ENCODE data around the gene FKBP4. TPM values are rescaled to one million over a fixed set of nuclear protein-coding genes. Genes with fewer than 3 reads are reported as not detected.
A peak's percentile ranks its signal among the peaks of the same experiment; 100 is the strongest.

FKBP4 gene
- polyA plus RNA-seq, 1 donor (not counting 4 experiments of a cell fraction or from before 2014, with no cell fraction given): 80.8 TPM

DNA sequence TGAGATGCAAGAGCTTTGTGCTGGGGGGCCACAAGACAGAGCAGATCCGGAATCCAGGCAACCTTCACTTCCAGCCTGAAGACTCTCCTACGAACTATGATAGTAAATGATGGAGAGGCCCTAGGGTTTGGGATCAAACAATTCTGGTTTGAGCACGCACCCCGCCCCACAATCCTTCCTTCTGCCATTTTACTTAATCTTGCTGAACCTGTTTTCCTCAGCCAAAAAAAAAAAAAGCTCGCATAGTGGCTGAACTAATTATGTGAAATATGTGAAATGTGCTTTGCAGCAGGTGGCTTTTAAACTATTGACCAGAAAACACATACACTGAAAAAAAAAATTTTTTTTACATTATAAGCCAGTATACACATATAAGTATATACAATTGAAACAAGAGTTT is 17.0 kb downstream of the FKBP4 start:
- Histone ChIP-seq H3K4me1 (ENCODE audit: control insufficient read depth, extremely low read depth, insufficient read depth, low read length) (peaks cover 5% of the 10 kb centered on the region), H3K9ac (ENCODE audit: control insufficient read depth, extremely low read depth, insufficient read depth, low read length) (no peak overlapping the region), H3K27ac (ENCODE audit: control insufficient read depth, insufficient read depth, low read length) (no peak overlapping the region), H3K36me3 (ENCODE audit: control insufficient read depth in 2 of 2, extremely low read depth in 1 of 2, insufficient read depth in 2 of 2, low read length in 2 of 2) (peaks cover 2 to 4% of the 10 kb centered on the region in 2 experiments), H3K9me3 (ENCODE audit: control insufficient read depth, low read depth, low read length) (no peaks in the 10 kb centered on the region), H3K9me1 (ENCODE audit: control insufficient read depth, extremely low read depth, insufficient read depth, low read length) (no peaks in the 10 kb centered on the region), H4K20me1 (ENCODE audit: control insufficient read depth, extremely low read depth, insufficient read depth, low read length) (no peaks in the 10 kb centered on the region), H3K4me2 (ENCODE audit: control insufficient read depth, extremely low read depth, insufficient read depth, low read depth, low read length) (peak overlapping the region; percentile 96), H2AFZ (ENCODE audit: control insufficient read depth, low read length) (peak overlapping the region; percentile 54), H3K79me2 (ENCODE audit: control insufficient read depth, insufficient read depth, low read length) (peaks cover 20% of the 10 kb centered on the region), H3K4me3 (ENCODE audit: control insufficient read depth in 2 of 3, extremely low read depth in 1 of 3, insufficient read depth in 2 of 3, low read depth in 1 of 3, low read length in 3 of 3) (peak overlapping the region; percentile 80 to 85 (median 80)), H3K27me3 (ENCODE audit: control insufficient read depth, extremely low read depth, insufficient read depth, low read length) (no peaks in the 10 kb centered on the region)
- TF ChIP-seq EZH2 (IDR thresholded peaks at IDR 0.05; ENCODE audit: low read length): no peak
- TF ChIP-seq, protein P1, sequence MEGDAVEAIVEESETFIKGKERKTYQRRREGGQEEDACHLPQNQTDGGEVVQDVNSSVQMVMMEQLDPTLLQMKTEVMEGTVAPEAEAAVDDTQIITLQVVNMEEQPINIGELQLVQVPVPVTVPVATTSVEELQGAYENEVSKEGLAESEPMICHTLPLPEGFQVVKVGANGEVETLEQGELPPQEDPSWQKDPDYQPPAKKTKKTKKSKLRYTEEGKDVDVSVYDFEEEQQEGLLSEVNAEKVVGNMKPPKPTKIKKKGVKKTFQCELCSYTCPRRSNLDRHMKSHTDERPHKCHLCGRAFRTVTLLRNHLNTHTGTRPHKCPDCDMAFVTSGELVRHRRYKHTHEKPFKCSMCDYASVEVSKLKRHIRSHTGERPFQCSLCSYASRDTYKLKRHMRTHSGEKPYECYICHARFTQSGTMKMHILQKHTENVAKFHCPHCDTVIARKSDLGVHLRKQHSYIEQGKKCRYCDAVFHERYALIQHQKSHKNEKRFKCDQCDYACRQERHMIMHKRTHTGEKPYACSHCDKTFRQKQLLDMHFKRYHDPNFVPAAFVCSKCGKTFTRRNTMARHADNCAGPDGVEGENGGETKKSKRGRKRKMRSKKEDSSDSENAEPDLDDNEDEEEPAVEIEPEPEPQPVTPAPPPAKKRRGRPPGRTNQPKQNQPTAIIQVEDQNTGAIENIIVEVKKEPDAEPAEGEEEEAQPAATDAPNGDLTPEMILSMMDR (optimal IDR thresholded peaks at IDR 0.05 in 1 of 3, IDR thresholded peaks at IDR 0.05 in 1 of 3, conservative IDR thresholded peaks at IDR 0.05 in 1 of 3; ENCODE audit: extremely low read depth in 1 of 3, insufficient read depth in 2 of 3, low read length in 3 of 3): no peak
- dilution Hi-C loops (cut with MboI; ENCODE audit: extremely low pct_ligation_motif_present, low sequenced_read_pairs): no loop called here
- DNase-seq (ENCODE audit: low read depth, low spot score) (no peak), FAIRE-seq (no peak)

DNA sequence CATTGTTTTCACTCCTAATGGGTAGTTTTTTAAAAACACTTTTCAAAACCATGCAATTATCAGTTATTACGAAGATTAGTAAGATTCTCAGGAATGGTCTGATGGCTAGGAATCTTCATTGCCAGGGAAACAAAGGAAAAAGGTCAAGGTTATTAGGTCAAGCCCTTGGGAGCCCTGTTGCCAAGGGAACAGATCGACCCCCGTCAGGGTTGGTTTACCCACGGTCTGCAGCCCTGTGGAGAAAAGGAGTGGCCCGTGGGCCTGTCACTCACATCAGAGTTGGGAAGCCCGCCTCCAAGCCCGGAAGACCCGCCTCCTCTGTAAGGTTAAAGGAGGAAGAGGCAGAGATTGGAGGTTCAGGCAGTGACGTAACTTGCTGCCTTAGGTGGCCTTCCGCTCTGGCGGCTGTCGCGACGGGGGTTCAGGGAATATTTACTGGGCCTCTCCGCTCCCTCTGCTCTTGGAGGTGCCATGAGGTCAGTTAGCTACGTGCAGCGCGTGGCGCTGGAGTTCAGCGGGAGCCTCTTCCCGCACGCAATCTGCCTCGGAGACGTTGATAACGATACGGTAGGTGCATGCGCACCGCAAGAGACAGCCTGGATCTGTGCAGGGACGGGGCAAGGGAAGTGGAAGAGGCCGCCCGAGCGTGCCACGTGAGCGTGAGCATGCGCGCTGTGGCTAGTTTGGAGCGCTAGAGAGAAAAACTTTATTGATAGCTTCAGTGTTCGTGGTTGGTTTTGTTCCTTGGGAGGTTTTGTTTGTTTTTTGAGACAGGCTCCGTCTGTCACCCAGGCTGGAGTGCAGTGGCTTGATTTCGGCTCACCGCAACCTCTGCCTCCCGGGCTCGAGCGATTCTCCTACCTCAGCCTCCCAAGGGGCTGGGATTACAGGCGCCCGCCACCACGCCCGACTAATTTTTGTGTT is 17.8 kb downstream of the FKBP4 start, which contains the start of gene ITFG2:
ITFG2 (plus strand) TSS at position 379 of the 924 bp plus-strand sequence; CDS start at position 472, 93 bp downstream.
- Histone ChIP-seq H3K9me1 (ENCODE audit: control insufficient read depth, extremely low read depth, insufficient read depth, low read length) (no peaks in the 10 kb centered on the region), H3K27ac (ENCODE audit: control insufficient read depth, insufficient read depth, low read length) (peak within 1 kb of the TSS; percentile 89), H3K4me2 (ENCODE audit: control insufficient read depth, extremely low read depth, insufficient read depth, low read depth, low read length) (peak within 1 kb of the TSS; percentile 96), H3K9me3 (ENCODE audit: control insufficient read depth, low read depth, low read length) (no peaks in the 10 kb centered on the region), H2AFZ (ENCODE audit: control insufficient read depth, low read length) (peak within 1 kb of the TSS; percentile 97), H4K20me1 (ENCODE audit: control insufficient read depth, extremely low read depth, insufficient read depth, low read length) (no peaks in the 10 kb centered on the region), H3K27me3 (ENCODE audit: control insufficient read depth, extremely low read depth, insufficient read depth, low read length) (no peaks in the 10 kb centered on the region), H3K36me3 (ENCODE audit: control insufficient read depth in 2 of 2, extremely low read depth in 1 of 2, insufficient read depth in 2 of 2, low read length in 2 of 2) (peaks cover 2 to 5% of the 10 kb centered on the region in 2 experiments), H3K9ac (ENCODE audit: control insufficient read depth, extremely low read depth, insufficient read depth, low read length) (peak within 1 kb of the TSS; percentile 89), H3K4me1 (ENCODE audit: control insufficient read depth, extremely low read depth, insufficient read depth, low read length) (peaks cover 5% of the 10 kb centered on the region), H3K79me2 (ENCODE audit: control insufficient read depth, insufficient read depth, low read length) (peaks cover 20% of the 10 kb centered on the region), H3K4me3 (ENCODE audit: control insufficient read depth in 2 of 3, extremely low read depth in 1 of 3, insufficient read depth in 2 of 3, low read depth in 1 of 3, low read length in 3 of 3) (peak within 1 kb of the TSS; percentile 80 to 85 (median 80))
- TF ChIP-seq, protein P1 (optimal IDR thresholded peaks at IDR 0.05 in 1 of 3, IDR thresholded peaks at IDR 0.05 in 1 of 3, conservative IDR thresholded peaks at IDR 0.05 in 1 of 3; ENCODE audit: extremely low read depth in 1 of 3, insufficient read depth in 2 of 3, low read length in 3 of 3): no peak
- no peak for TF ChIP-seq EZH2 (IDR thresholded peaks at IDR 0.05; ENCODE audit: low read length)
- FAIRE-seq (peak; percentile 86), DNase-seq (ENCODE audit: low read depth, low spot score) (peak; percentile 71)
- dilution Hi-C loops (cut with MboI; ENCODE audit: extremely low pct_ligation_motif_present, low sequenced_read_pairs): no loop called here

Data from keratinocyte (primary cell).